Measurements from ENCODE around the gene ABCA1. TPM values are rescaled to one million over a fixed set of nuclear protein-coding genes. Genes with fewer than 3 reads are reported as not detected.
"Not testable (repeated sequence)": the region's sequence is repeated elsewhere in the genome, so short reads cannot be mapped to it uniquely, and the experiment has no call there.

Gene ABCA1
- total RNA-seq, 2 experiments from 2014 or later, result 0.25 to 0.40 TPM

- peaks cover 18% of the 10 kb centered on the region for H3K27me3 Mint-ChIP-seq
- H3K4me1 Mint-ChIP-seq, result peaks cover 12% of the 10 kb centered on the region
- H3K27ac Mint-ChIP-seq, result no peak overlapping the region
- no peaks in the 10 kb centered on the region for H3K36me3 Mint-ChIP-seq (ENCODE audit: low read depth)
- peak overlapping the region; percentile 86 for H3K4me3 Mint-ChIP-seq
- ChIA-PET POLR2A (interaction anchor here (0.5 kb wide), 1 partner anchor 180 kb away, joined by 3 read pairs; no protein-coding TSS in a partner anchor), CTCF (interaction anchor here (1.0 to 2.1 kb wide), 5 partner anchors 8 to 23 kb away, joined by 3 to 5 read pairs (median 5); no protein-coding TSS in a partner anchor)
- no peaks in the 10 kb centered on the region for H3K9me3 Mint-ChIP-seq
- peak; percentile 87 for DNase-seq
Measured at GRCh38 chr9:104968025-104968982, 40.3 kb upstream of the ABCA1 start.

DNA sequence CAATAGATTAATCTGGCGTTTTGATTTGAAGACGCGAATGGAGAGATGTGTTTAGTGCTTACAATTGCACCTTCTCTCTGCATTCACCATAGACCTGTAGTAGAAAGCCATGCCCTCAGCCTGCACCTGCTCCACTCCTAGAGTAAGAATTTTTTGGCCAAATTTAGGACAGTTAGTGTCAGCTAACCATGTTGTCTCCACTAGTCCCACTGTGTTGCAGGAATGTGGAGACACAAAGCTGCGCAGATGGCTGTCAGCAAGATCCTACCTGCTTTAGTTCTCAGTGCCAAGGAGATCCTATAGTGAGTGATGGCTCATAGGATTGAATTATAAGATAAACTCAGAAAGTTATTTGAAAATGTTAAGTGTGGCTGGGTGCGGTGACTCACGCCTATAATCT, 35.1 kb upstream of the ABCA1 start:
- Mint-ChIP-seq H3K27ac (no peak overlapping the region), H3K27me3 (no peaks in the 10 kb centered on the region), H3K4me3 (no peak overlapping the region), H3K9me3 (peaks cover 2% of the 10 kb centered on the region), H3K36me3 (ENCODE audit: low read depth) (peaks cover 1% of the 10 kb centered on the region), H3K4me1 (peaks cover 29% of the 10 kb centered on the region)
- ChIA-PET CTCF (interaction anchor here (0.6 to 2.2 kb wide), 2 partner anchors 37 to 284 kb away, joined by 4 to 5 read pairs; no protein-coding TSS in a partner anchor), POLR2A (no interaction called here)
- DNase-seq, result no peak

DNA sequence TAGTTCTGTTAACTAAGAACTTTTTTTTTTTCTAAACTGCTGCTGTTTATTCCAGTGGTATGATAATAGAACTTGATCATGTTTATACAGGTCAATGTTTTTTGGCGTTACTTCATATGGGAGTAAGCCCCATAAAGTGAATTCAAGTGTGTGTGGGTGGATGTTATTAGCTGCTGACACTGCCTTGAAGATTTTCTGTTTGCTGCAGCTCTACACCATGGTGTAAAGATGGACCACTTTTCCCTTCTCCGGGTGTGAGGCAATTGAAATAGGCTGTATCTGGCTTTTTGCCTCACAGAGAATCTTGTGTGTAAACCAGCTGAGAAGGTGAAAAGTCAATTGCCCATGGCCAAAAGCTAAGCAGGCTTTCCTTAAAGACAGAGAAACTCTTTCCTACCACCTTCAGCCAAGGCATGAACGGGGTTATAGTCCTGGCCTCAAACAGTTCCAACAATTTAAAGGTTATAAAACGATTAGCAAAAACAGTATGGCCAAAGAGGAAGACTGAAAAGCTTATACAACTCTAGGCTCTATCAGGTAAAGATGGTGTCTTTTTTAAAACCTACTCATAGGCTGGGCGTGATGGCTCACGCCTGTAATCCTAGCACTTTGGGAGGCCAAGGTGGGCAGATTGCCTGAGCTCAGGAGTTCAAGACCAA, 33.9 kb upstream of the ABCA1 start:
- POLR2A ChIA-PET, result no interaction called here
- H3K36me3 Mint-ChIP-seq (ENCODE audit: low read depth), result peaks cover 1% of the 10 kb centered on the region
- no peak for DNase-seq
- H3K27me3 Mint-ChIP-seq, result no peaks in the 10 kb centered on the region
- no peak overlapping the region for H3K27ac Mint-ChIP-seq
- peaks cover 27% of the 10 kb centered on the region for H3K4me1 Mint-ChIP-seq
- H3K9me3 Mint-ChIP-seq, result peaks cover 2% of the 10 kb centered on the region
- CTCF ChIA-PET, result interaction anchor here (0.7 to 3.2 kb wide), 5 partner anchors 11 to 792 kb away, joined by 3 to 13 read pairs (median 5); no protein-coding TSS in a partner anchor
- no peak overlapping the region for H3K4me3 Mint-ChIP-seq

- POLR2A ChIA-PET, result no interaction called here
- no peak overlapping the region for H3K27ac Mint-ChIP-seq
- peak; percentile 55 for DNase-seq
- H3K27me3 Mint-ChIP-seq, result no peaks in the 10 kb centered on the region
- H3K36me3 Mint-ChIP-seq (ENCODE audit: low read depth), result peaks cover 1% of the 10 kb centered on the region
- CTCF ChIA-PET, result interaction anchor here (0.7 to 3.2 kb wide), 5 partner anchors 12 to 793 kb away, joined by 3 to 13 read pairs (median 5); no protein-coding TSS in a partner anchor
- H3K4me1 Mint-ChIP-seq, result peaks cover 27% of the 10 kb centered on the region
- H3K9me3 Mint-ChIP-seq, result peaks cover 2% of the 10 kb centered on the region
- H3K4me3 Mint-ChIP-seq, result no peak overlapping the region
Measured at GRCh38 chr9:104961238-104961637, 33.3 kb upstream of the ABCA1 start.

- no peak for DNase-seq
- Mint-ChIP-seq H3K9me3 (peaks cover 2% of the 10 kb centered on the region), H3K27ac (no peak overlapping the region), H3K27me3 (no peaks in the 10 kb centered on the region), H3K36me3 (ENCODE audit: low read depth) (peaks cover 1% of the 10 kb centered on the region), H3K4me3 (no peak overlapping the region), H3K4me1 (peaks cover 27% of the 10 kb centered on the region)
- ChIA-PET CTCF (interaction anchor here (1.5 to 3.2 kb wide), 2 partner anchors 7 to 13 kb away, joined by 5 to 13 read pairs; no protein-coding TSS in a partner anchor), POLR2A (no interaction called here)
Measured at GRCh38 chr9:104960662-104961061, 32.7 kb upstream of the ABCA1 start.

GRCh38 chr9:104958751-104959150, 30.8 kb upstream of the ABCA1 start:
- POLR2A ChIA-PET, result no interaction called here
- Mint-ChIP-seq H3K27me3 (no peaks in the 10 kb centered on the region), H3K9me3 (peaks cover 2% of the 10 kb centered on the region), H3K4me1 (peaks cover 27% of the 10 kb centered on the region), H3K4me3 (no peak overlapping the region), H3K36me3 (ENCODE audit: low read depth) (peaks cover 1% of the 10 kb centered on the region), H3K27ac (no peak overlapping the region)
- CTCF ChIA-PET, result no interaction called here
- no peak for DNase-seq

DNA sequence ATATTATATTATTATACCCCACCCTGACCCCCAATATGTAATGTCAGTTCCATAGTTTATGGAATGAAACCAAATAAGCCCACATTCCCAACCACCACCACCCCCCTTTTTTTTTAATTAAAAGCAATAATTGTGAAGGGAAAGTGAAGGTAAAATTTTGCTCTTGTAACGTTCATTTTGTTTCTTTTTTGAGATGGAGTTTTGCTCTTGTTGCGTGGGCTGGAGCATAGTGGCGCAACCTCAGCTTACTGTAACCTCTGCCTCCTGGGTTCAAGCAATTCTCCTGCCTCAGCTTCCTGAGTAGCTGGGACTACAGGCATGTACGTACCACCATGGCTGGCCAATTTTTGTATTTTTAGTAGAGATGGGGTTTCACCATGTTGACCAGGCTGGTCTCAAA, 30.1 kb upstream of the ABCA1 start:
- POLR2A ChIA-PET; H3K36me3 Mint-ChIP-seq (ENCODE audit: low read depth); DNase-seq; H3K27ac Mint-ChIP-seq; H3K9me3 Mint-ChIP-seq; H3K4me3 Mint-ChIP-seq; H3K27me3 Mint-ChIP-seq; CTCF ChIA-PET: not testable (repeated sequence)
- H3K4me1 Mint-ChIP-seq, result peaks cover 27% of the 10 kb centered on the region

GRCh38 chr9:104951487-104951886, 23.5 kb upstream of the ABCA1 start:
- ChIA-PET POLR2A (no interaction called here), CTCF (interaction anchor here (0.6 kb wide), 1 partner anchor 20 kb away, joined by 3 read pairs; no protein-coding TSS in a partner anchor)
- H3K27ac Mint-ChIP-seq, result no peak overlapping the region
- no peaks in the 10 kb centered on the region for H3K36me3 Mint-ChIP-seq (ENCODE audit: low read depth)
- no peak for DNase-seq
- peaks cover 4% of the 10 kb centered on the region for H3K4me1 Mint-ChIP-seq
- no peaks in the 10 kb centered on the region for H3K27me3 Mint-ChIP-seq
- no peak overlapping the region for H3K4me3 Mint-ChIP-seq
- H3K9me3 Mint-ChIP-seq, result no peaks in the 10 kb centered on the region

- DNase-seq, result no peak
- H3K4me3 Mint-ChIP-seq, result no peak overlapping the region
- ChIA-PET POLR2A (no interaction called here), CTCF (interaction anchor here (1.2 kb wide), 1 partner anchor 21 kb away, joined by 3 read pairs; no protein-coding TSS in a partner anchor)
- H3K27ac Mint-ChIP-seq, result no peak overlapping the region
- H3K36me3 Mint-ChIP-seq (ENCODE audit: low read depth), result no peaks in the 10 kb centered on the region
- no peaks in the 10 kb centered on the region for H3K27me3 Mint-ChIP-seq
- H3K4me1 Mint-ChIP-seq, result peaks cover 4% of the 10 kb centered on the region
- H3K9me3 Mint-ChIP-seq, result no peaks in the 10 kb centered on the region
Measured at GRCh38 chr9:104950838-104951237, 22.9 kb upstream of the ABCA1 start.

- H3K27ac Mint-ChIP-seq, result no peak overlapping the region
- no peaks in the 10 kb centered on the region for H3K9me3 Mint-ChIP-seq
- POLR2A ChIA-PET, result no interaction called here
- H3K4me1 Mint-ChIP-seq, result peaks cover 4% of the 10 kb centered on the region
- H3K36me3 Mint-ChIP-seq (ENCODE audit: low read depth), result no peaks in the 10 kb centered on the region
- H3K4me3 Mint-ChIP-seq, result no peak overlapping the region
- CTCF ChIA-PET, result interaction anchor here (1.2 to 2.9 kb wide), 2 partner anchors 11 to 13 kb away, joined by 3 to 13 read pairs; no protein-coding TSS in a partner anchor
- no peak for DNase-seq
- no peaks in the 10 kb centered on the region for H3K27me3 Mint-ChIP-seq
Measured at GRCh38 chr9:104948277-104948676, 20.3 kb upstream of the ABCA1 start.

- ChIA-PET CTCF (no interaction called here), POLR2A (no interaction called here)
- no peak for DNase-seq
- H3K36me3 Mint-ChIP-seq (ENCODE audit: low read depth), result no peaks in the 10 kb centered on the region
- H3K27me3 Mint-ChIP-seq, result no peaks in the 10 kb centered on the region
- H3K4me1 Mint-ChIP-seq, result peaks cover 13% of the 10 kb centered on the region
- H3K4me3 Mint-ChIP-seq, result no peak overlapping the region
- no peak overlapping the region for H3K27ac Mint-ChIP-seq
- no peaks in the 10 kb centered on the region for H3K9me3 Mint-ChIP-seq
Measured at GRCh38 chr9:104944871-104945270, 16.9 kb upstream of the ABCA1 start.

DNA sequence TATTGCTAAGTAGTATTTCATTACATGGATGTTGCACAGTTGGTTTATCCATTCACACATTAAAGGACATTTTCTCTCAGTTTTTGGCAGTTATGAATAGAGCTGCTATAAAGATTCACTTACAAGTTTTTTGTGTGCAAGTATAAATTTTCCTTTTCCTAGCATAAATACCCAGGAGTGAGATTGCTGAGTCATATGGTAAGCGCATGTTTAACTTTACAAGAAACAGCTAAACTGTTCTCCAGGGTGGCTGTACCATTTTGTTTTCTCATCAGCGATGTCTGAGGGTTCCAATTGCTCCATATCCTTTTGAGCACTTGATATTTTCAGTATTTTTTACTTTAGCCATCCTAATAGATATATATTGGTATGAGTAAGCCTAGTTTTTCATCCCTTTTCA, 16.4 kb upstream of the ABCA1 start:
- H3K36me3 Mint-ChIP-seq (ENCODE audit: low read depth), result no peaks in the 10 kb centered on the region
- DNase-seq, result no peak
- H3K4me3 Mint-ChIP-seq, result no peak overlapping the region
- no peaks in the 10 kb centered on the region for H3K27me3 Mint-ChIP-seq
- H3K27ac Mint-ChIP-seq, result no peak overlapping the region
- H3K4me1 Mint-ChIP-seq, result peaks cover 13% of the 10 kb centered on the region
- ChIA-PET POLR2A (no interaction called here), CTCF (no interaction called here)
- no peaks in the 10 kb centered on the region for H3K9me3 Mint-ChIP-seq

DNA sequence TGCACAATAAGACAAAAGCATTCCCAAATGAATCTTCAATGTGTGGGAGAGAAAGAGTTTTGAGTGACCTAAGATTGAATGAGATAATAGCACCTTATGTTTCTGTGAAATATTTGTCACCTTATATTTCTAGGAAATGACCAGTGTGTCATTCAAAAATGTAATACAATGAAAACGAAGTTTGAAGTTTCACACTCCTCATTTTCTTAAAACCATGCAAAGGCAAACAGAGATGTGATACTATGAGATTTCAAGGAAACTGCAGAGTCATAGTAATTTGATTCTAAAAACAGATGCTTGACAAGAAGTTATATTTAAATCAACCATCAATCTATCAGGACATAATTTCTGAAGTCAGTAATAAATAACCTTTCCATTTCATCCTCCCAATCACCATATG, 13.6 kb upstream of the ABCA1 start:
- H3K36me3 Mint-ChIP-seq (ENCODE audit: low read depth), result no peaks in the 10 kb centered on the region
- no peak overlapping the region for H3K4me3 Mint-ChIP-seq
- no peaks in the 10 kb centered on the region for H3K27me3 Mint-ChIP-seq
- DNase-seq, result no peak
- CTCF ChIA-PET, result no interaction called here
- no peak overlapping the region for H3K27ac Mint-ChIP-seq
- peaks cover 9% of the 10 kb centered on the region for H3K4me1 Mint-ChIP-seq
- POLR2A ChIA-PET, result no interaction called here
- no peaks in the 10 kb centered on the region for H3K9me3 Mint-ChIP-seq

Data from activated CD4-positive, alpha-beta T cell treated with anti-CD3 and anti-CD28 coated beads, Interleukin-2, amount 10 ng/mL, durations not matched to agents 7 days and 5 days (primary cell).